GM23338 (cell line): ENCODE data around the gene RNF43. TPM values are rescaled to one million over a fixed set of nuclear protein-coding genes. Genes with fewer than 3 reads are reported as not detected.

ENCODE experiments used
- ATAC-seq: fragments of 200-7000 bp; cut with Tn5 transposase; 3 replicates; pipeline ENCODE4 v1.9.1; 2020
- DNase-seq: peaks from one replicate; pipeline ENCODE4 v3.0.0-alpha.2; 2015; ENCODE audit warnings: low spot score
- H2AFZ ChIP-seq: fragments of 200-600 bp; sonication (generic); 2 replicates; pipeline ENCODE4 v1.8.0; 2016; ENCODE audit warnings: antibody characterized with exemption, mild to moderate bottlenecking, moderate library complexity
- H3F3A ChIP-seq: fragments of 200-600 bp; sonication (generic); replicated peaks from 2 replicates; pipeline ENCODE4 v1.8.0; 2017; ENCODE audit warnings: antibody characterized with exemption, mixed run types, low read depth
- H3K27ac ChIP-seq: fragments of 200-600 bp; sonication (generic); 2 replicates; pipeline ENCODE4 v1.6.1; 2016; ENCODE audit warnings: low read depth
- H3K27me3 ChIP-seq: fragments of 200-600 bp; sonication (generic); 2 replicates; pipeline ENCODE4 v1.8.0; 2016; ENCODE audit warnings: mild to moderate bottlenecking, mixed run types, moderate library complexity; ENCODE audit not compliant: insufficient read depth
- H3K36me3 ChIP-seq: fragments of 200-600 bp; sonication (generic); 2 replicates; pipeline ENCODE4 v1.8.0; 2016; ENCODE audit warnings: mild to moderate bottlenecking; ENCODE audit not compliant: insufficient read depth
- H3K4me1 ChIP-seq: fragments of 200-600 bp; sonication (generic); 2 replicates; pipeline ENCODE4 v1.8.0; 2016; ENCODE audit warnings: mild to moderate bottlenecking, moderate library complexity; ENCODE audit not compliant: insufficient read depth
- H3K4me2 ChIP-seq: fragments of 200-600 bp; sonication (generic); 2 replicates; pipeline ENCODE4 v1.7.1; 2017; ENCODE audit warnings: mixed run types
- H3K4me3 ChIP-seq: fragments of 200-600 bp; sonication (generic); 2 replicates; pipeline ENCODE4 v1.6.1; 2016; ENCODE audit warnings: mixed run types
- H3K79me2 ChIP-seq: fragments of 200-600 bp; sonication (generic); replicated peaks from 2 replicates; pipeline ENCODE4 v1.8.0; 2017; ENCODE audit warnings: mild to moderate bottlenecking; ENCODE audit not compliant: insufficient read depth
- H3K9me2 ChIP-seq: fragments of 200-600 bp; sonication (generic); 2 replicates; pipeline ENCODE4 v1.8.0; 2017; ENCODE audit not compliant: insufficient read depth
- H4K20me1 ChIP-seq: fragments of 200-600 bp; sonication (generic); replicated peaks from 2 replicates; pipeline ENCODE4 v1.8.0; 2017; ENCODE audit warnings: mild to moderate bottlenecking; ENCODE audit not compliant: insufficient read depth
- H3K27ac Mint-ChIP-seq: 2 replicates; pipeline ENCODE4 v1.8.0; 2020; ENCODE audit warnings: inconsistent platforms, mild to moderate bottlenecking, moderate library complexity, mixed read lengths
- H3K27me3 Mint-ChIP-seq: 3 replicates; pipeline ENCODE4 v1.8.0; 2022; ENCODE audit warnings: low read depth, mild to moderate bottlenecking, moderate library complexity, mixed read lengths, inconsistent platforms; ENCODE audit not compliant: insufficient read depth, poor library complexity
- H3K36me3 Mint-ChIP-seq: 3 replicates; pipeline ENCODE4 v1.8.0; 2021; ENCODE audit warnings: low read depth, mild to moderate bottlenecking, inconsistent platforms, moderate library complexity, mixed read lengths
- H3K4me1 Mint-ChIP-seq: 3 replicates; pipeline ENCODE4 v1.8.0; 2020; ENCODE audit warnings: mild to moderate bottlenecking, inconsistent platforms, mixed read lengths
- H3K4me3 Mint-ChIP-seq: 3 replicates; pipeline ENCODE4 v1.8.0; 2021; ENCODE audit warnings: moderate library complexity, mild to moderate bottlenecking, inconsistent platforms, mixed read lengths
- H3K9me3 Mint-ChIP-seq: 3 replicates; pipeline ENCODE4 v1.8.0; 2020; ENCODE audit warnings: moderate library complexity, mild to moderate bottlenecking, inconsistent platforms, mixed read lengths
- CREB1 ChIP-seq: fragments of 250-450 bp; sonication (Bioruptor Pico); IDR thresholded peaks from 2 replicates; pipeline ENCODE4 v1.5.0; 2020; ENCODE audit warnings: low read depth, mild to moderate bottlenecking, moderate library complexity
- CTCF ChIP-seq, 2 experiments: fragments of 200-600 bp in 1 of 2; sonication (generic) in 1 of 2; conservative IDR thresholded peaks; 2 replicates each; pipeline versions ENCODE4 v1.5.1 to v1.6.1; 2016 to 2017; ENCODE audit warnings: antibody characterized with exemption in 2 of 2, low read depth in 2 of 2, mild to moderate bottlenecking in 2 of 2, moderate library complexity in 1 of 2
- EZH2 ChIP-seq: fragments of 200-600 bp; sonication (generic); IDR thresholded peaks from one replicate; pipeline ENCODE4 v1.8.0; 2017; ENCODE audit warnings: antibody characterized with exemption, mild to moderate bottlenecking, low read depth; ENCODE audit not compliant: unreplicated experiment
- EZH2phosphoT487 ChIP-seq: fragments of 200-600 bp; sonication (generic); IDR thresholded peaks from one replicate; pipeline ENCODE4 v1.8.1; 2018; ENCODE audit warnings: antibody characterized with exemption; ENCODE audit not compliant: unreplicated experiment
- JUNB ChIP-seq: IDR thresholded peaks from one replicate; pipeline ENCODE4 v1.6.1; 2016; ENCODE audit warnings: antibody characterized with exemption; ENCODE audit not compliant: unreplicated experiment
- ZNF114 ChIP-seq: fragments of 250-450 bp; sonication (Bioruptor Pico); IDR thresholded peaks from 2 replicates; pipeline ENCODE4 v1.5.0; 2020; ENCODE audit warnings: mild to moderate bottlenecking, moderate library complexity
- ZNF462 ChIP-seq: fragments of 250-450 bp; sonication (Bioruptor Pico); IDR thresholded peaks from 2 replicates; pipeline ENCODE4 v1.5.0; 2020; ENCODE audit warnings: mild to moderate bottlenecking, moderate library complexity
- polyA plus RNA-seq: library from polyadenylated mRNA; unstranded; fragments of >200 nt; fragmentation: Nextera tagmentation; extraction: Ambion mirVana; gene quantifications from 2 replicates; pipeline ENCODE4 v1.2.1, GENCODE V29; 2016
- total RNA-seq: library from RNA; depleted of rRNA; stranded (reverse); fragments of >200 nt; shearing (Covaris generic); gene quantifications from 2 replicates; pipeline ENCODE4 v1.2.3, GENCODE V29; 2014

RNF43 gene
- total and polyA plus RNA-seq, 2 experiments from 2014 or later = 0.58 to 2.2 TPM

GRCh38 chr17:58421711-58422110 lies 4.4 kb upstream of the RNF43 start (continued):
- TF ChIP-seq ZNF462 = no peak
- no peak for TF ChIP-seq EZH2phosphoT487
- no peak for TF ChIP-seq ZNF114
- no peak for TF ChIP-seq JUNB
- no peak for TF ChIP-seq CTCF (conservative IDR thresholded peaks at IDR 0.05; ENCODE audit: low read depth in 2 of 2)
- TF ChIP-seq EZH2 = no peak

- Histone ChIP-seq H3K9me2 (no peaks in the 10 kb centered on the region), H2AFZ (no peak overlapping the region)
- no peak for ATAC-seq
- TF ChIP-seq ZNF114 = no peak
- TF ChIP-seq EZH2 = no peak
- no peak for TF ChIP-seq ZNF462
- TF ChIP-seq CREB1 = no peak
Measured at GRCh38 chr17:58420827-58421226, 3.5 kb upstream of the RNF43 start.

More at GRCh38 chr17:58420827-58421226, 3.5 kb upstream of the RNF43 start:
- no peak overlapping the region for H3K4me3 ChIP-seq
- peaks cover 21% of the 10 kb centered on the region for H3K4me1 Mint-ChIP-seq
- peaks cover 11% of the 10 kb centered on the region for H3K4me1 ChIP-seq
- no peak overlapping the region for H3K4me3 Mint-ChIP-seq
- no peaks in the 10 kb centered on the region for H3K9me3 Mint-ChIP-seq
- no peaks in the 10 kb centered on the region for H3K36me3 Mint-ChIP-seq
- no peak overlapping the region for H3K4me2 ChIP-seq
- H3F3A ChIP-seq = no peaks in the 10 kb centered on the region
- no peaks in the 10 kb centered on the region for H3K79me2 ChIP-seq
- no peaks in the 10 kb centered on the region for H4K20me1 ChIP-seq
- H3K27ac ChIP-seq = no peak overlapping the region
- H3K27me3 Mint-ChIP-seq = no peaks in the 10 kb centered on the region
- H3K36me3 ChIP-seq = no peaks in the 10 kb centered on the region
- H3K27ac Mint-ChIP-seq = no peak overlapping the region
- no peak for DNase-seq
- no peaks in the 10 kb centered on the region for H3K27me3 ChIP-seq
